Measurements from ENCODE around the gene BCL2L1. TPM values are rescaled to one million over a fixed set of nuclear protein-coding genes. Genes with fewer than 3 reads are reported as not detected.

The BCL2L1 gene
- total and polyA plus RNA-seq, 2 donors (not counting 3 experiments of a cell fraction or from before 2014, with no cell fraction given), result 78.0 to 101 TPM

- BruUV-seq (replicated peaks), result no TSS peak
- Histone ChIP-seq H3K9ac (replicated peaks; ENCODE audit: extremely low read depth, insufficient read depth, low read length) (no peak overlapping the region), H4K20me1 (replicated peaks; ENCODE audit: control insufficient read depth, extremely low read depth, insufficient read depth, low read length) (no peaks in the 10 kb centered on the region), H3K27me3 (ENCODE audit: control insufficient read depth in 2 of 2, insufficient read depth in 2 of 2, low read length in 2 of 2) (peaks cover 5 to 10% of the 10 kb centered on the region in 2 experiments), H2AFZ (ENCODE audit: low read depth, low read length) (no peak overlapping the region), H3K27ac (ENCODE audit: insufficient read depth, low read depth, low read length) (no peak overlapping the region), H3K4me1 (ENCODE audit: control insufficient read depth, extremely low read depth, insufficient read depth, low read length) (no peaks in the 10 kb centered on the region), H3K79me2 (ENCODE audit: control insufficient read depth, insufficient read depth, low read length) (no peaks in the 10 kb centered on the region), H3K4me3 (replicated peaks in 1 of 3; ENCODE audit: insufficient read depth in 1 of 3, low read depth in 1 of 3, low read length in 3 of 3) (no peak overlapping the region), H3K36me3 (ENCODE audit: control insufficient read depth in 2 of 2, extremely low read depth in 1 of 2, insufficient read depth in 2 of 2, low read length in 2 of 2) (no peaks in the 10 kb centered on the region), H3K4me2 (ENCODE audit: insufficient read depth, low read length) (no peak overlapping the region), H3K9me3 (replicated peaks; ENCODE audit: control insufficient read depth, insufficient read depth, low read length) (no peaks in the 10 kb centered on the region), H3K9me1 (replicated peaks; ENCODE audit: control insufficient read depth, extremely low read depth, insufficient read depth, low read length) (no peaks in the 10 kb centered on the region)
- intact Hi-C loops (cut with micrococcal nuclease), result no loop called here
- FAIRE-seq, result no peak
- ChIA-PET POLR2A (no interaction called here), CTCF (interaction anchor here (0.7 to 4.3 kb wide), 2 partner anchors 13 to 85 kb away, joined by 3 to 38 read pairs; no protein-coding TSS in a partner anchor)
- DNase-seq (ENCODE audit: low read depth, low spot score), result no peak
- TF ChIP-seq CTCF (IDR thresholded peaks at IDR 0.05; ENCODE audit: extremely low read depth in 1 of 2, insufficient read depth in 1 of 2, low read depth in 1 of 2, low read length in 2 of 2), result no peak
- no peak for TF ChIP-seq MYC (IDR thresholded peaks at IDR 0.05; ENCODE audit: low read depth, low read length)
- TF ChIP-seq MAX (IDR thresholded peaks at IDR 0.05; ENCODE audit: insufficient read depth, insufficient read length), result no peak
- dilution Hi-C loops (cut with MboI; ENCODE audit: extremely low pct_ligation_motif_present, low sequenced_read_pairs), result no loop called here
Observed at GRCh38 chr20:31638317-31638716, 84.4 kb downstream of the BCL2L1 start.

DNA sequence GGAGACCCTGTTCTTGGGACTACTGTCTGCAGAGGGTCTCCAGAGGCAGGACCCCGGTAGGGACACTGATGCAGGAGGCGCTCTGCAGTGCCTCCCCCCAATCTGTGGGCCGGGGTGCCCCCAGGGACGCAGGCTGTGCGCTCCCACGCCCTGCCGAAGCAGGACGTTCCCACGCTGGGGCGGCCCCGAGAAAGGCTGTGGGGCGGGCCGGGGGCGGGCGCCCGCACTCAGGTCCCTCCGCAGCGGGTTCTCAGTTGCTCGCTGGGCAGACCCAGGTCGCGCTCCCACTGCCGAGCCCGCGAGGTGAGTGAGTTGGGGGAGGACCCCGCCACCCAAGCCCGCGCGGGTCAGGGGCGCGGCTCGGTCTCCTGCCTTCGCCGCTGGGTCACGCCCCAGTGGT is 85.0 kb downstream of the BCL2L1 start, which contains the start of gene COX4I2:
TSS of gene COX4I2 (plus strand) at position 253 of the 400 bp plus-strand sequence. CDS start 1,106 bp downstream, outside the sequence.
- BruUV-seq (replicated peaks), result no TSS peak
- no peak for FAIRE-seq

More for the DNA sequence above, 85.0 kb downstream of the BCL2L1 start, which contains the start of gene COX4I2:
- Histone ChIP-seq H3K36me3 (ENCODE audit: control insufficient read depth in 2 of 2, extremely low read depth in 1 of 2, insufficient read depth in 2 of 2, low read length in 2 of 2) (no peaks in the 10 kb centered on the region), H3K79me2 (ENCODE audit: control insufficient read depth, insufficient read depth, low read length) (no peaks in the 10 kb centered on the region), H3K27ac (ENCODE audit: insufficient read depth, low read depth, low read length) (no peak within 1 kb of the TSS), H3K4me3 (replicated peaks in 1 of 3; ENCODE audit: insufficient read depth in 1 of 3, low read depth in 1 of 3, low read length in 3 of 3) (no peak within 1 kb of the TSS), H3K27me3 (ENCODE audit: control insufficient read depth in 2 of 2, insufficient read depth in 2 of 2, low read length in 2 of 2) (peaks cover 5 to 10% of the 10 kb centered on the region in 2 experiments), H3K9ac (replicated peaks; ENCODE audit: extremely low read depth, insufficient read depth, low read length) (no peak within 1 kb of the TSS), H3K4me2 (ENCODE audit: insufficient read depth, low read length) (no peak within 1 kb of the TSS), H3K9me3 (replicated peaks; ENCODE audit: control insufficient read depth, insufficient read depth, low read length) (no peaks in the 10 kb centered on the region), H3K9me1 (replicated peaks; ENCODE audit: control insufficient read depth, extremely low read depth, insufficient read depth, low read length) (no peaks in the 10 kb centered on the region), H3K4me1 (ENCODE audit: control insufficient read depth, extremely low read depth, insufficient read depth, low read length) (no peaks in the 10 kb centered on the region), H4K20me1 (replicated peaks; ENCODE audit: control insufficient read depth, extremely low read depth, insufficient read depth, low read length) (no peaks in the 10 kb centered on the region), H2AFZ (ENCODE audit: low read depth, low read length) (no peak within 1 kb of the TSS)
- intact Hi-C loops (cut with micrococcal nuclease), result no loop called here
- POLR2A ChIA-PET, result no interaction called here
- TF ChIP-seq MAX (IDR thresholded peaks at IDR 0.05; ENCODE audit: insufficient read depth, insufficient read length) (no peak), FOS (IDR thresholded peaks at IDR 0.05; ENCODE audit: borderline replicate concordance, insufficient read depth, low read length) (no peak), POLR2AphosphoS5 (IDR thresholded peaks at IDR 0.05; ENCODE audit: insufficient read depth, low read depth, low read length) (no peak)
- dilution Hi-C loops (cut with MboI; ENCODE audit: extremely low pct_ligation_motif_present, low sequenced_read_pairs), result no loop called here
- CTCF ChIA-PET, result interaction anchor here (6.7 kb wide), 1 partner anchor 85 kb away, joined by 426 read pairs; the partner anchor contains the start of gene BCL2L1
- no peak for DNase-seq (ENCODE audit: low read depth, low spot score)

Data from endothelial cell of umbilical vein (primary cell).